Measurements from ENCODE around the gene SCARF2.
A peak's percentile ranks its signal among the peaks of the same experiment; 100 is the strongest.
"Not testable (repeated sequence)": the region's sequence is repeated elsewhere in the genome, so short reads cannot be mapped to it uniquely, and the experiment has no call there.

Gene SCARF2, protein sequence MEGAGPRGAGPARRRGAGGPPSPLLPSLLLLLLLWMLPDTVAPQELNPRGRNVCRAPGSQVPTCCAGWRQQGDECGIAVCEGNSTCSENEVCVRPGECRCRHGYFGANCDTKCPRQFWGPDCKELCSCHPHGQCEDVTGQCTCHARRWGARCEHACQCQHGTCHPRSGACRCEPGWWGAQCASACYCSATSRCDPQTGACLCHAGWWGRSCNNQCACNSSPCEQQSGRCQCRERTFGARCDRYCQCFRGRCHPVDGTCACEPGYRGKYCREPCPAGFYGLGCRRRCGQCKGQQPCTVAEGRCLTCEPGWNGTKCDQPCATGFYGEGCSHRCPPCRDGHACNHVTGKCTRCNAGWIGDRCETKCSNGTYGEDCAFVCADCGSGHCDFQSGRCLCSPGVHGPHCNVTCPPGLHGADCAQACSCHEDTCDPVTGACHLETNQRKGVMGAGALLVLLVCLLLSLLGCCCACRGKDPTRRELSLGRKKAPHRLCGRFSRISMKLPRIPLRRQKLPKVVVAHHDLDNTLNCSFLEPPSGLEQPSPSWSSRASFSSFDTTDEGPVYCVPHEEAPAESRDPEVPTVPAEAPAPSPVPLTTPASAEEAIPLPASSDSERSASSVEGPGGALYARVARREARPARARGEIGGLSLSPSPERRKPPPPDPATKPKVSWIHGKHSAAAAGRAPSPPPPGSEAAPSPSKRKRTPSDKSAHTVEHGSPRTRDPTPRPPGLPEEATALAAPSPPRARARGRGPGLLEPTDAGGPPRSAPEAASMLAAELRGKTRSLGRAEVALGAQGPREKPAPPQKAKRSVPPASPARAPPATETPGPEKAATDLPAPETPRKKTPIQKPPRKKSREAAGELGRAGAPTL

DNA sequence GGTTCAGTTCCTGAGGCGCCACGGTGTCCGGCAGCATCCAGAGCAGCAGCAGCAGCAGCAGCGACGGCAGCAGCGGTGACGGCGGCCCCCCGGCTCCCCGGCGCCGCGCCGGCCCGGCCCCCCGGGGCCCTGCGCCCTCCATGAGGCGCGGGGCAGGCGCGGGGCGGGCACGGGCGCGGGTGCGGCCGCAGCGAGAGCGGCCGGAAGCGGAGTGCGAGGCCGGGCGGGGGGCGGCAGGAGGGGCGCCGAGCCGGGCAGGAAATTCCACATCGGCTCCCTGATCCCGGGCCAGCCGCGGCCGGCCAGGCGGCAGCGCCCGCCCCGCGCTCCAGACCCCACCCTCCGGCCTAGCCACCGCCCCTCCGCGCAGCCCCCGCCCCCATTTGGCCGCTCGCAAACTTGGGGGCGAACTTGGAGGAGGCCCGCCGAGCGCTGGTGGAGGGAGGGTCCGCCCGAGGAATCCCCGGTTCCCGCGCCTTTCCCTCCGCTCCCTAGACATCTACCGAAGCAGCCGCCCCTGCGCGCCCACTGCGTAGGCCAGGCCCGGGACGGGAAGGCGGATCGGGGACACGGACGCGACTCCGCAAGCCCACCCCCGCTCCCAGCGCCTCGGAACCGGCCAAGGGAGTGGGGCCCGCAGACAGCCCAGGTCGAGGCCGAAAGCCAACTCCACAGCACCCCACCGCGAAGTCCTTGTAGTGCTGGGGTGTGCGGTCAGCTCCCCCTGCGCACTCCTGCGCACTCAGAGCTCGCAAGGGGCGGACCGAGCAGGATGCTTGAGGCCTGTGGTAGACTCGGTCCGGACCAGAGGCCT is at the start of gene SCARF2:
SCARF2 (minus strand) TSS at position 213 of the 814 bp plus-strand sequence; CDS start at position 142, 71 bp downstream.
- no peak for DNase-seq

DNA sequence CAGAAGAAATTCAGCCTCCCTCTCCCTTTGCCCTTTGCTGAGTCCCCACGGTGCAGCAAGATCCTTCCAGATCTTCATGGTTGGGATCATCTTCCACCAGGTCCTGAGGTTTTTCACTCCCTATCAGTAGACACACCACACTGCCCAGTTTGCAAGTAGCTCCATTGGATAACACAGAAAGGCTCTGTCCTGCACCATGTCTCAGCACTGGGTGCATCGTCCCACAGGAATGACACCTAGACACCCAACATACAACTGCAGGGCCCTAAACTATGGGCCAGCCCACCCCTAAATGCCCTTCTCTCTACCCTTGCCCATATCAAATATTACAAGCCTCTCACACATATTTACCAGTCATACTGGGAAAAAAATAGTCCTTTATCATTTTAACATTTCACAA is 48.6 kb upstream of the SCARF2 start:
- DNase-seq = no peak

DNA sequence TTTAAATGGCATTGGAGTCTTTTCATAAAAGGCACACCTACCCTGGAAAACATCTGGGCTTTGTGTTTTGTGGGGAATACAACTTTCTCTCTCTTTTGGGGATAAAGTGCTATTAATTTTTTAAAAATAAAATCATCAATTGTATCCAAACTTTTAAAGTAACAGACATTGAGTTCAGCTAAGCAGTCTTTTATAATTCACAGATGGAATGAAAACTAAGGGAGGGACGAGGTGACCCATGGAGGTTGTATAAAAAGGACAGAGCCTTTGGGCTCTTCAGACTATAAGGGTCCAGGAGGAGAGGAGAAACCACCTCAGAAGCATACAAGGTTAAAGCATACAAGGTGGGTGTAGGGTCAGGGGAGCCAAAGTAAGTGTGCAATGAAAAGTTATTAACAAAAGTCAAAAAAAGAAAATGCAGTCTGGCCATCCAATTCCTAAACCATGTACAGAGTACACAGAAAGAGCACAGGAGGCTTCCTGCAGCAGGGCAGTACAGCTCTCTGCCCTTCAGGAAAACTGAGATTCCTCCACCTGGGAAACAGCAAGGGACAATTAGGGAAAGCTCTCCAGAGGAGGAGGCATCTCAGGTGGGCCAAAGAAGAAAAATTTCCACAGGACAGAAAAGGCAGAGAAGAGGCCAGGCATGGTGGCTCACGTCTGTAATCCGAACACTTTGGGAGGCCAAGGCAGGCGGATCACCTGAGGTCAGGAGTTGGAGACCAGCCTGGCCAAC is 47.5 kb upstream of the SCARF2 start:
- DNase-seq = no peak

DNA sequence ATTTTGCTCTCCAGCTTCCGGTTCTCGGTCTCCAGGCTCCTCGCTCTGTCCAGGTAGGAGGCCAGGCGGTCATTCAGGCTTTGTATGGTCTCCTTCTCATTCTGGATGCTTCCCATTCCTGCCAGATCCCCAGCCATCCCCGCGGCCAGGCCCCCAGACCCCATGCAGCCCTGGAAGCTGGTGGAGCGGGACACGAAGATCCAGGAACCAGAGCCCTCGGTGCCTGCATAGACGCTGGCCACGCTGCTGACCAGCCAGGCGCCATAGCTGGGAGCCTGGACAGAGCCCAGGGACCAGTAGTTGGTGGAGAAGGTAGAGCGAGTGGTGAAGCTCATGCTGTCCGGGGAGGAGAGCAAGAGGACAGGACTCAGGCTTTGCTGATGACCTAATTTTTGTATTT is 46.1 kb upstream of the SCARF2 start:
- no peak for DNase-seq

DNA sequence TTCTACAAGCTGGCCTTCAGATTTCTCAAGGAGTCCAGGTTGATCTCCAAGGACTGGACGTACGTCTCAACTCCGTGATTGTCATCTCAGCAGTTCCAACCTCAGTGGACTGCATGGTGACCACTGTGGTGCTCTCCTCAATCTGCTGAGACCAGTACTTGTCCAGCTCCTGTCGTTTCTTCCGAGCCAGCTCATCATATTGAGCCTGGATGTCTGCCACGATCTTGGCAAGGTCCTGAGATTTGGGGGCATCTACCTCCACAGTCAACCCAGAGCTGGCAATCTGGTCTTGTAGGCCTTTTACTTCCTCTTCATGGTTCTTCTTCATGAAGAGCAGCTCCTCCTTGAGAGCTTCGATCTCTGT is 45.5 kb upstream of the SCARF2 start:
- DNase-seq = not testable (repeated sequence)

DNA sequence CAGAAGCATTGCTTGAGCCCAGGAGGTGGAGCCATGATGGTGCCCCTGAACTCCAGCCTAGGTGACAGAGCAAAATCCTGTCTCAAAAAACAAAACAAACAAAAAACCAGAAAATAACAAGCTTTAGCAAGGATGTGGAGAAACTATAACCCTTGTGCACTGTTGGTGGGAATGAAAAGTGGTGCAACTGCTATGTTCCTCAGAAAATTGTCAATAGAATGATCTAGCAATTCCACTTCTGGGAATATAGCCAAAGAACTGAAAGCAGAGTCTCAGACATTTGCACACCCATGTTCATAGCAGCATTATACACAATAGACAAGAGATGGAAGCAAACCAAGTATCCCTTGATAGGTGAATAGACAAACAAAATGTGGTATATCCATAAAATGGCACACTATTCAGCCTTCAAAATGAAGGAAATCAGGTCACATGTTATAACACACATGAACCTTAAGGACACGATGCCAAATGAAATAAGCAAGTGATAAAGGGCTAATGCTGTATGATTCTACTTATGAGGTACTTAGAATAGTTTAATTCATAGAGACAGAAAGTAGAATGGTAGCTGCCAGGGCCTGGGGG is 42.1 kb upstream of the SCARF2 start:
- DNase-seq = no peak

DNA sequence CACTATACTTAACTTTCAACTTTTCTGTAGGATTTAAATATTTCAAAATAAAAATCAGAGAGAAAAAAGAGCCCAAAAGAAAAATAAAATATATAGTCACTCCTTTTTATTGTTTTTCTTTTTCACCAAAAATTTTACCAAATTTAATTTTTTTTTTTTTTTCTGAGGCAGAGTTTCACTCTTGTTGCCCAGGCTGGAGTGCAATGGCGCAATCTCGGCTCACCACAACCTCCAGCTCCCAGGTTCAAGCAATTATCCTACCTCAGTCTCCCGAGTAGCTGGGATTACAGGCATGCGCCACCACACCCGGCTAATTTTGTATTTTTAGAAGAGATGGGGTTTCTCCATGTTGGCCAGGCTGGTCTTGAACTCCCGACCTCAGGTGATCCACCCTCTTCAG is 40.4 kb upstream of the SCARF2 start:
- not testable (repeated sequence) for DNase-seq

DNA sequence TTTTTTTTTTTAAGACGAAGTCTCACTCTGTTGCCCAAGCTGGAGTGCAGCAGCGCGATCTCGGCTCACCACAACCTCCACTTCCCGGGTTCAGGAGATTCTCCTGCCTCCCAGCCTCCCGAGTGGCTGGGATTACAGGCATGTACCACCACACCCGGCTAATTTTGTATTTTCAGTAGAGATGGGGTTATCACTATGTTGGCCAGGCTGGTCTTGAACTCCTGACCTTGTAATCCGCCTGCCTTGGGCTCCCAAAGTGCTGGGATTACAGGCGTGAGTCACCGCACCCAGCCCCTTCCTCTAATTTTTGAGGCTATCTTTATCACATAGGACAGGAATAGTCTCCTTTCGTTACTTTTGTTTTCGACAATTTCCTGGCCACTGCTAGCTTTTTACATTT is 37.9 kb upstream of the SCARF2 start:
- not testable (repeated sequence) for DNase-seq

DNA sequence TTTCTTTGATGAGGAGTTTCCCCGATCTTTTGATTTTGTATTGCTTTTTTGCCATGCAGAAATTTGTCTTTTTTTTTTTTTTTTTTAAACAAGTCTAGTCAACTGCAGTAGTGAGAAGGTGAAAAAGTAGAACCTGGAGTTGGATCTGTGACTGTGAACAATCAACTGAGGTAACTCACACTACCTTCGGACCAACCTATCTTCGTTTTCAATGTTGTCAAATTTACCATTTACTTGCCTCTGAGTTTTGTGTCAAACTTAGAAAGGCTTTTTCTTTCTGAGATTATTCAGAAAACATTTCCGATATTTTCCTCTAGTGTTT is 37.5 kb upstream of the SCARF2 start:
- no peak for DNase-seq

DNA sequence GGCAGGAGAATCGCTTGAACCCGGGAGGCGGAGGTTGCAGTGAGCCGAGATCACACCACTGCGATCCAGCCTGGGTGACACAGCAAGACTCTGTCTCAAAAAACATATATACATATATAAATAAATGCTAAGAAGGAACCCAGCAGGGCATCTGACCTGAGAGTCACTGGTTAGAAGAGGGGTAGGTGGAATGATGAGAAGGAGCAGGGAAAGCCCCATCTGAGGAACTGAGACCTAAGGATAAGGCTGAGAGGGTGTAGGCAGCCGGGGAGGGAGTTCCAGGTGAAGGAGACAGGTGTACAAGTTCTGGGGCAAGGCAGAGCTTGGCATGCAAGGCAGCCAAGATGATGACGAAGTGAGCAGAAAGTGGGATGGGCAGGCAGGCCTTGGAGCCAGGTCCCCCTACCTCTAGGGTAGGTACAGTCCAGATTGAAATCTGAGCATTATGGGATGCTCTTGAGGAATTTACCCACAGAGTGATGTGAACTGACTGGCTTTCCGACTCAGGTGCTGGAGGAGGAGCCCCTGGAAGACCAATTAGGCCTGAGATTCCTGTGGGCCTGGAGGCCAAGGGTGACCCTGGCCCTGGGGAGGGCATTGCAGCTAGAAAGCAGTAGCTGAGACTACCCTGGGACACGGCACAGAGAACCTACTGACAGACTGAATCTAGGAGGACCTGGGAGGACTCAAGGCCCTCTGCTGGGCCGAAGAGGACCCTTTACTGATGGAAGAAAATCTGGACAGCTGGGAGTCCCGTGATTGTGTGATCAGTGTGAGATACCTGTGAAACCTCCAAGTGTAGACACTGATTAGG is 35.2 kb upstream of the SCARF2 start:
- no peak for DNase-seq

DNA sequence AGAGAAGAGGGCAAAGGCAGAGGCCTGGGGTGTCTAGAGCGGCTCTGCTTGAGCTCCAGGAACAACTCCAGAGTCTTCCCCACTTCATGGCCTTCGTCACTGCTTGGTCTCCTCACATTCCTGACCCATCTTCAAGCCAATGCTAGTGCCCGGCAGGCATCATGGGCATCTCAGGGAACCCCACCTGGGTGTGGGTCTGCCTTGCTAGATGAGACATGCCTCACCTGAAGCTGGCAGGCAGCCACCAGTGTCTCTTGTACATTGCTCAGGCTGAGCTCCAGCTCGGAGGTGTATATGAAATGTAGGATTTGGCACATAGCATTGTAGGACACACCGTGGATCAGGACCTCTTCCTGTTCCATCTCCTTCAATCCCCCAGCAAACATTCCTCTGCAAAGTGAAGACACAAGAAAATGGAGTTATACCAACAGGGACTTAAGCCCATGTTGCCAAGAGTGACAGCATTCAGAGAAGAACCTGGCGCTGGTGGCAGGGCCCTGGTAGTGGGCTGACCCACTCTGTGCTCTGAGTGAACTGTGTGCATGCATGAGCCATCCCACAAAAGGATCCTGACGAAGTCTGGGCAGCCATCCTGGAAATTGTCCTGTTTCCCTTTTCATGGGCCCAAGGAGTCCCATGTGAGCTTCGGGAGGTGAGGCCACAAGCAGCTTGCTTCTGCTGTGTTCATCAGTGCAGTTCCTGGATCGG is 33.7 kb upstream of the SCARF2 start:
- no peak for DNase-seq

DNA sequence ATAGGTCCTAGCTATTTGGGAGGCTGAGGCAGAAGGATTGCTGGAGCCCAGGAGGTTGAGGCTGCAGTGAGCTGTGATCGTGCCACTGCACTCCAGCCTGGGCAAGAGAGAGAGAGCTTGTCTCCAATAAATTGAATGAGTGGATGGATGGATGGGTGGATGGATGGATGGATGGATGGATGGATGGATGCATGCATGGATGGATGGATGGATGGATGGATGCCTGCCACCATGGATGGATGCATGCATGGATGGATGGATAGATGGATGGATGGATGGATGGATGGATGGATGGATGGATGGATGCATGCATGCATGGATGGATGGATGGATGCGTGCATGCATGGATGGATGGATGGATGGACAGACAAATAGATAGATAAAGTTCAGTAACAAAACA is 32.9 kb upstream of the SCARF2 start:
- DNase-seq = not testable (repeated sequence)

DNA sequence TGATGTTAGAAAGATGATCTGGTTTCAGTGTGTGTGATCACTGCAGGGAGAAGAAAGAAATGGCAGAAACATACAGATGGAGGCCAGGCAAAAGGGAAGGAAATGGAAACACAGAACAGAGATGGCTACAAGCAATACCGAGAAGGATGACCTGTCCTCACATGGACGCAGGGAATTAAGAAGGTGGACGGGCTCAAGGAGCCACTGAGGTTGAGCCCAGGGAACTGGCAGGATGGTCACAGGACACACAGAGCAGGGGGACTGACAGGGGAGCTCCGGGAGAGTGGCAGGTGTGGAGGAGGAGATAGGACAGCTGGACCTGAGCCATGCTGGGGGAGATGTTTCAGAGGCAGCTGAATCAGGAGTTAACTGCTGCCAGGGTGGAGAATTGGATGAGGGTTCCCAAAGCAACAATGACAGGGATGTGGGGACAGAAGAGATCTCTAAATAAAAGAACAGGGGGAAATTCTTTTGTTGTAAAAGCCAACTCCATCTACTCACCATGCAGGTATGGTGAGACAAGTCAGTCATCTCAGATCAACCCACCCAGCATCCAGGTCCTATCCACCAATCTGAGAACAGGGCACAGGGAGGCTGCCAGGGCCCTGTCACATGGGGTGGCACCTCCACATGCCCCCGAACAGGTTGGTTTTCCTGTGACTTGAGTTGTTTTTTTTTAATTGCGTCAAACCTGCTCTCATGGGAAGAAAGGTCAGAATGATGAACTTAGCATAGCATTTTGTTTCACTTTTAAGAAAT is 31.7 kb upstream of the SCARF2 start:
- DNase-seq = no peak

DNA sequence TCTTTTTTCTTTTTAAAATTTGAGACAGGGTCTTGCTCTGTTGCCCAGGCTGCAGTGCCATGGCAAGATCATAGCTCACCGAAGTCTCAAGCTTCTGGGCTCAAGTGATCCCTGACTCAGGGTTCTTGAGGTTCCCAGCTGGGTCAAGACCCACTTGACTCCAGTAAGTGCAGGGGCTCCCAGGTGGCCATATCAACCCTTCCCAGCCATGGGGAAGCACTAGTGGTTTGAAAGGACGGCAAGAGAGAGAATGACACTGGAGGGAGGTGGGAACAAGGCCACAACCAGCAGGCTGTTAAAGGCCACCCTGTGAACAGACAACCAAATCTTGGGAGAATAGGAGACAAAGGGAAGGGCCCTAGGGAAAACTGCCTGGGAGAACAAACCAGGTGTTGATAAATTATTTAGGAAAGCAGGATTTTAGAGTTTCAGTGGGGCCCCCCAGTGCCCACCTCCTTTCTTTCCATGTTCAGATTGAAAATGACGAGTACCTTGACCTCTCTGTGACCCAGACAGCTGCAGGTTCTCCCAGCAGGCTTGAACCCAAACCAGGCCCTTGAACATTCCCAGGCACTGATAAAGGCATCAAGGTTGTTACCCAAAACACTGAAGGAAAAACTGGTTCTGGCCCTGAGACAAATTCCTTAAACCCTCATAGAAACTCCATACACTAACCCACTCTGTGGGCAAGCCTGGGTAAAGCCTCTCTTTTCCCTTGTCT is 29.2 kb upstream of the SCARF2 start:
- DNase-seq = no peak

DNA sequence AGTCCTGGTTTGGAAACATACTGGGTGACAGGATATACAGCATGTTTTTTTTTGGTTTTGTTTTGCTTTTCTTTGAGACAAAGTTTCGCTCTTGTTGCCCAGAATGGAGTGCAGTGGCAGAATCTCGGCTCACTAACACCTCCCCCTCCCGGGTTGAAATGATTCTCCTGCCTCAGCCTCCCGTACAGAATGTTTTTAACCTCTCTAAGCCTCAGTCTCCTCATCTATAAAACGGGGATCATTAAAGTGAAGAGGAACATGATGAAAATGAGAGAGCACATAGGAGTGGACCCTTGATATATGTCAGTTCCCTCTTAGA is 28.1 kb upstream of the SCARF2 start:
- no peak for DNase-seq

DNA sequence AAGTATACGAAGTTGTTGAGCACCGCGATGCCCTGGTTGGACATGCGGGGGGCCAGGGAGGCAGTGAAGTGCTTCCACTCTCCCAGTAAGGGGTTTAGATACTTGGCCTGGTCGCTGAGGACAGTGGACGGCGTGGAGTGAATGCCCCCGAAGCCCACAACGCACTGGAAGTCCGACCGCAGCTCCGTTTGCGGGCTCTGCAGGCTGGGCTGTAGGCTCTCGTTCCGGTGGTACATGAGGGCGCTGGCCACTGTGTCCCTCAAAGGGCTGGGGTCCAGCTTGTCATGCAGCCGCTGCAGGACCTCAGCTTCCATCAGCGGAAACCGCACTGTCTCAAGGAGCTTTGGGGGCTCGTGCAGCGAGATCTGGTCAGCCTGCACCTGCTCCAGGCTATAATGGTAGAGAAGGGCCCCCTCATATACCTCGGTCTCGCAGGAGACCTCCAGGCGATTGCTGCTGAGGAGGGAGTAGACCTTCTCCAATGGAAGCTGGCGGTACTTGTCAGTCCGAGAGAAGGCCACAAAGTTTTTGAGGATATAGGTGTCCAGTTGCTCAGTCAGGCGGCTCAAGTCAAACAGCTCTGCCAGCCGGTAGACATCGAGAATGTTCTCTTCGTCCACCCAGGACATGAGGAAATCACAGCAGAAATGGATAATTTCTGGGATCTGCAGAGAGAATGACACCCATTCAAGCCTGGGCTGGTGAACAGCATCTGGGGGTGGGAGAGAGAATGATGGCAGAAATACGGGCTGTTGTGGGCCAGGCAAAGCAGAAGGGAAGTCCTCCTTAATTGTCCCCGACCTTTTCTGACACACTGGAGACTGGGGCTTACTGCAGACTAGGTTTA is 27.5 kb upstream of the SCARF2 start:
- no peak for DNase-seq

DNA sequence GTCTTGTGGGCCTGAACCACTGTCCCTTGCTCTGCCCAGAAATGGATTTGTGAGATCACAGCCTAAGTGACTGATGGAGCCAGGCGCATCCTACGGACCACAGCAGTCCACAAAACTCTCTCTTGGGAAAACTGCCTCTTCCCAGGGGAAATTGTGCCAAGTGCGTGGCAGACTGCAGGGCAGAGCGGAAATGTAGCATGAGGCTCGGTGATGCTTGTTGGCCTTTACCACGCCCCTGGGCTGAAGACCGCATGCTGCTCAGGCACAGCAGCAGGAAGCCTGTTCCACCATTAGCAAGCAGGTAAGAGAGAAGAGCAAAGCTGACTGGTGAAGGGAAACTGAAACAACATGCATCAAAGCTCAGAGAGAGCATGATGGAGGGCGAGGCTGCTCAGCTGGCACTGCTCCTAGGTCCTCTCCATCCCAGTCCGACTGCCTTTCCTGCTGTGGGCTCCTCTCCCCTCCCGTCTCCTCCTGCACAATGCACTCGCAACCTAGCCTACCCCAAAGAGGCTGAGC is 26.5 kb upstream of the SCARF2 start:
- peak; percentile 77 for DNase-seq
